Thymus (tissue), 11 donors: Measurements from ENCODE around the gene PRKCZ. TPM values are rescaled to one million over a fixed set of nuclear protein-coding genes. Genes with fewer than 3 reads are reported as not detected.
A peak's percentile ranks its signal among the peaks of the same experiment; 100 is the strongest.

Source experiments
- DNase-seq, 9 donors: peaks; one replicate each; pipeline ENCODE4 v3.0.0-alpha.2; 2013; ENCODE audit warnings: low spot score in 9 of 9, low read depth in 6 of 9, missing footprints in 1 of 9
- H3K27ac ChIP-seq, 2 donors: one replicate each; pipeline ENCODE4 v1.5.1; 2013; ENCODE audit warnings: control low read depth in 1 of 2, low read depth in 1 of 2, low read length in 1 of 2, mild to moderate bottlenecking in 1 of 2, moderate library complexity in 1 of 2
- H3K27me3 ChIP-seq, 2 donors: one replicate each; pipeline ENCODE4 v1.5.1; 2013; ENCODE audit warnings: low read length in 1 of 2; ENCODE audit not compliant: control insufficient read depth in 2 of 2, insufficient read depth in 1 of 2
- H3K36me3 ChIP-seq, 2 donors: one replicate each; pipeline ENCODE4 v1.5.1; 2013; ENCODE audit warnings: low read length in 1 of 2, mild to moderate bottlenecking in 1 of 2, moderate library complexity in 1 of 2; ENCODE audit not compliant: control insufficient read depth in 2 of 2, insufficient read depth in 2 of 2
- H3K4me1 ChIP-seq, 2 donors: one replicate each; pipeline ENCODE4 v1.5.1; 2013; ENCODE audit warnings: low read length in 2 of 2; ENCODE audit not compliant: control insufficient read depth in 2 of 2, insufficient read depth in 2 of 2
- H3K4me3 ChIP-seq, 2 donors: one replicate each; pipeline ENCODE4 v1.5.1; 2013; ENCODE audit warnings: low read length in 2 of 2, control low read depth in 1 of 2, mild to moderate bottlenecking in 1 of 2
- H3K9me3 ChIP-seq, 2 donors: one replicate each; pipeline ENCODE4 v1.5.1; 2013; ENCODE audit warnings: low read length in 1 of 2, mild to moderate bottlenecking in 1 of 2; ENCODE audit not compliant: control insufficient read depth in 2 of 2, insufficient read depth in 1 of 2
- WGBS: extraction: QIAGEN DNeasy Blood & Tissue Kit; methylation state at CpG from one replicate; pipeline ENCODE4 v1.1.7; 2013; 5-methylcytosine and 5-hydroxymethylcytosine counted together
- polyA plus RNA-seq: library from polyadenylated mRNA; stranded (reverse); fragments of 200-250 nt; gene quantifications from one replicate; pipeline ENCODE4 v1.2.3, GENCODE V29; 2013
- total RNA-seq: library from RNA; stranded (reverse); fragments of 120-200 nt; gene quantifications from one replicate; pipeline ENCODE4 v1.2.4, GENCODE V29; 2013
- donor health status: healthy.

The PRKCZ gene
- total and polyA plus RNA-seq, 2 donors = 7.6 to 30.6 TPM

GRCh38 chr1:2174348-2175054 is 124.3 kb downstream of the PRKCZ start:
- Histone ChIP-seq H3K36me3 (peaks cover 0 to 10% of the 10 kb centered on the region in 2 donors), H3K27me3 (peaks cover 0 to 10% of the 10 kb centered on the region in 2 donors), H3K4me1 (peaks cover 0 to 8% of the 10 kb centered on the region in 2 donors), H3K4me3 (no peak overlapping the region), H3K27ac (no peak overlapping the region), H3K9me3 (no peaks in the 10 kb centered on the region)
- 35% methylated on average over 31 of the region's 31 CpGs for WGBS
- DNase-seq = peak in 2 of 9 donors; percentile 57 to 58

- H3K27me3 ChIP-seq = peaks cover 0 to 10% of the 10 kb centered on the region in 2 donors
- H3K9me3 ChIP-seq = no peaks in the 10 kb centered on the region
- no peak overlapping the region for H3K27ac ChIP-seq
- peaks cover 0 to 8% of the 10 kb centered on the region in 2 donors for H3K4me1 ChIP-seq
- DNase-seq = no peak
- H3K4me3 ChIP-seq = no peak overlapping the region
- 80% methylated on average over 9 of the region's 9 CpGs for WGBS
- peaks cover 0 to 10% of the 10 kb centered on the region in 2 donors for H3K36me3 ChIP-seq
Observed at GRCh38 chr1:2175055-2175414, 124.8 kb downstream of the PRKCZ start.

GRCh38 chr1:2175681-2176454 is 125.7 kb downstream of the PRKCZ start:
- 97% methylated on average over 42 of the region's 42 CpGs for WGBS
- peaks cover 0 to 10% of the 10 kb centered on the region in 2 donors for H3K27me3 ChIP-seq
- H3K27ac ChIP-seq = no peak overlapping the region
- DNase-seq = no peak
- peaks cover 0 to 8% of the 10 kb centered on the region in 2 donors for H3K4me1 ChIP-seq
- no peak overlapping the region for H3K4me3 ChIP-seq
- peaks cover 0 to 15% of the 10 kb centered on the region in 2 donors for H3K36me3 ChIP-seq
- no peaks in the 10 kb centered on the region for H3K9me3 ChIP-seq

GRCh38 chr1:2176615-2177014 is 126.4 kb downstream of the PRKCZ start:
- WGBS = 95% methylated on average over 10 of the region's 10 CpGs

GRCh38 chr1:2177541-2177940 is 127.3 kb downstream of the PRKCZ start:
- 97% methylated on average over 21 of the region's 21 CpGs for WGBS
- Histone ChIP-seq H3K27me3 (peaks cover 0 to 10% of the 10 kb centered on the region in 2 donors), H3K4me3 (no peak overlapping the region), H3K4me1 (peaks cover 0 to 8% of the 10 kb centered on the region in 2 donors), H3K36me3 (peaks cover 0 to 15% of the 10 kb centered on the region in 2 donors), H3K9me3 (no peaks in the 10 kb centered on the region), H3K27ac (no peak overlapping the region)
- DNase-seq = no peak

More at GRCh38 chr1:2176615-2177014, 126.4 kb downstream of the PRKCZ start:
- Histone ChIP-seq H3K4me1 (peaks cover 0 to 8% of the 10 kb centered on the region in 2 donors), H3K36me3 (peaks cover 0 to 15% of the 10 kb centered on the region in 2 donors), H3K27ac (no peak overlapping the region), H3K27me3 (peaks cover 0 to 10% of the 10 kb centered on the region in 2 donors), H3K4me3 (no peak overlapping the region), H3K9me3 (no peaks in the 10 kb centered on the region)
- no peak for DNase-seq

GRCh38 chr1:2177946-2178538 is 127.8 kb downstream of the PRKCZ start:
- no peak overlapping the region for H3K27ac ChIP-seq
- no peak overlapping the region for H3K4me3 ChIP-seq
- WGBS = 97% methylated on average over 18 of the region's 18 CpGs
- peaks cover 0 to 8% of the 10 kb centered on the region in 2 donors for H3K4me1 ChIP-seq
- peaks cover 0 to 10% of the 10 kb centered on the region in 2 donors for H3K27me3 ChIP-seq
- DNase-seq = no peak
- no peaks in the 10 kb centered on the region for H3K9me3 ChIP-seq
- H3K36me3 ChIP-seq = peaks cover 0 to 15% of the 10 kb centered on the region in 2 donors

- Histone ChIP-seq H3K36me3 (peaks cover 0 to 14% of the 10 kb centered on the region in 2 donors), H3K27me3 (peaks cover 0 to 10% of the 10 kb centered on the region in 2 donors), H3K4me1 (peaks cover 0 to 8% of the 10 kb centered on the region in 2 donors), H3K9me3 (no peaks in the 10 kb centered on the region), H3K4me3 (no peak overlapping the region), H3K27ac (no peak overlapping the region)
- WGBS = 97% methylated on average over 16 of the region's 16 CpGs
- no peak for DNase-seq
Observed at GRCh38 chr1:2178875-2179274, 128.7 kb downstream of the PRKCZ start.

GRCh38 chr1:2179283-2180013 is 129.2 kb downstream of the PRKCZ start:
- 91% methylated on average over 28 of the region's 28 CpGs for WGBS
- H3K36me3 ChIP-seq = peaks cover 0 to 14% of the 10 kb centered on the region in 2 donors

More at GRCh38 chr1:2179283-2180013, 129.2 kb downstream of the PRKCZ start:
- H3K9me3 ChIP-seq = no peaks in the 10 kb centered on the region
- peaks cover 0 to 8% of the 10 kb centered on the region in 2 donors for H3K27me3 ChIP-seq
- no peak for DNase-seq
- H3K4me1 ChIP-seq = peaks cover 0 to 4% of the 10 kb centered on the region in 2 donors
- no peak overlapping the region for H3K4me3 ChIP-seq
- H3K27ac ChIP-seq = no peak overlapping the region
